ENCODE results near the gene BICD1. TPM values are rescaled to one million over a fixed set of nuclear protein-coding genes. Genes with fewer than 3 reads are reported as not detected.
"Not testable (repeated sequence)": the region's sequence is repeated elsewhere in the genome, so short reads cannot be mapped to it uniquely, and the experiment has no call there.

BICD1 gene
- total RNA-seq, 1 experiment from 2014 or later, result 9.2 TPM

DNA sequence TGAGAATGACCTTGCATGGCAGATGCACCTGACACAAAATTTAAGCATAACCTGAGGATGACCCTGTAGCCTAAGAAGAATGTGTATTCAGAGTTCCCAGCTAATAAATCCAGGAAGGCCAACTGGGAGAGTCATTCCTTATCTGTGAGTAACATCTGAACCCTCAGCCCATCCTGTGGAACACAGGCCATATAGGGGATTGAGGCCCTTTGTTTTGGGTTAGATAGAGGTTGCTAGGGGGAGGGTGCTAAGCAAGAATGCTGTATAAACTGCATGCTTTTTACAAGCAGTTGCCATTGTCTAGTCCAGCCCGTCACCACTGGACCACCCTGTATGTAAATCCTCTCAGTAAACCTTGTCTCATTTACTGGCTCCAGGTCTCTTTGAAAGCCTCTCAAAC, 77.0 kb downstream of the BICD1 start:
- Histone ChIP-seq H2AFZ (ENCODE audit: low read length) (no peak overlapping the region), H3K9me3 (ENCODE audit: low read length) (no peaks in the 10 kb centered on the region), H3K9me2 (replicated peaks; ENCODE audit: low read length) (no peaks in the 10 kb centered on the region), H3K27ac (ENCODE audit: low read length) (0 out of 2 replicates have a peak overlapping the region, but pooled peaks have one; percentile 34), H3K36me3 (ENCODE audit: low read depth, low read length) (no peaks in the 10 kb centered on the region), H3K4me2 (ENCODE audit: low read length) (no peak overlapping the region), H3F3A (ENCODE audit: low read length, unreplicated experiment) (no peaks in the 10 kb centered on the region), H3K9ac (ENCODE audit: low read length) (no peak overlapping the region), H3K79me2 (ENCODE audit: low read length) (no peaks in the 10 kb centered on the region), H4K20me1 (ENCODE audit: low read length) (no peaks in the 10 kb centered on the region), H3K4me3 (ENCODE audit: low read length) (no peak overlapping the region), H3K4me1 (ENCODE audit: insufficient read depth, low read length) (peaks cover 41% of the 10 kb centered on the region), H3K27me3 (ENCODE audit: low read length) (no peaks in the 10 kb centered on the region)
- intact Hi-C loops (cut with micrococcal nuclease), result loop anchor here (10.0 kb wide), 2 partner anchors 51 to 121 kb away; no protein-coding TSS in a partner anchor
- no peak for ATAC-seq
- POLR2A ChIA-PET (ENCODE audit: unreplicated experiment), result no interaction called here
- CTCF ChIA-PET, result no interaction called here
- TF ChIP-seq EZH2phosphoT487 (IDR thresholded peaks at IDR 0.05; ENCODE audit: borderline replicate concordance, low read length), result no peak
- TF ChIP-seq, protein P1, sequence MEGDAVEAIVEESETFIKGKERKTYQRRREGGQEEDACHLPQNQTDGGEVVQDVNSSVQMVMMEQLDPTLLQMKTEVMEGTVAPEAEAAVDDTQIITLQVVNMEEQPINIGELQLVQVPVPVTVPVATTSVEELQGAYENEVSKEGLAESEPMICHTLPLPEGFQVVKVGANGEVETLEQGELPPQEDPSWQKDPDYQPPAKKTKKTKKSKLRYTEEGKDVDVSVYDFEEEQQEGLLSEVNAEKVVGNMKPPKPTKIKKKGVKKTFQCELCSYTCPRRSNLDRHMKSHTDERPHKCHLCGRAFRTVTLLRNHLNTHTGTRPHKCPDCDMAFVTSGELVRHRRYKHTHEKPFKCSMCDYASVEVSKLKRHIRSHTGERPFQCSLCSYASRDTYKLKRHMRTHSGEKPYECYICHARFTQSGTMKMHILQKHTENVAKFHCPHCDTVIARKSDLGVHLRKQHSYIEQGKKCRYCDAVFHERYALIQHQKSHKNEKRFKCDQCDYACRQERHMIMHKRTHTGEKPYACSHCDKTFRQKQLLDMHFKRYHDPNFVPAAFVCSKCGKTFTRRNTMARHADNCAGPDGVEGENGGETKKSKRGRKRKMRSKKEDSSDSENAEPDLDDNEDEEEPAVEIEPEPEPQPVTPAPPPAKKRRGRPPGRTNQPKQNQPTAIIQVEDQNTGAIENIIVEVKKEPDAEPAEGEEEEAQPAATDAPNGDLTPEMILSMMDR (conservative IDR thresholded peaks at IDR 0.05; ENCODE audit: low read depth, low read length), result no peak
- TF ChIP-seq EZH2 (IDR thresholded peaks at IDR 0.05; ENCODE audit: low read length, unreplicated experiment), result no peak
- BruUV-seq (replicated peaks), result no TSS peak
- peak; percentile 60 for DNase-seq

DNA sequence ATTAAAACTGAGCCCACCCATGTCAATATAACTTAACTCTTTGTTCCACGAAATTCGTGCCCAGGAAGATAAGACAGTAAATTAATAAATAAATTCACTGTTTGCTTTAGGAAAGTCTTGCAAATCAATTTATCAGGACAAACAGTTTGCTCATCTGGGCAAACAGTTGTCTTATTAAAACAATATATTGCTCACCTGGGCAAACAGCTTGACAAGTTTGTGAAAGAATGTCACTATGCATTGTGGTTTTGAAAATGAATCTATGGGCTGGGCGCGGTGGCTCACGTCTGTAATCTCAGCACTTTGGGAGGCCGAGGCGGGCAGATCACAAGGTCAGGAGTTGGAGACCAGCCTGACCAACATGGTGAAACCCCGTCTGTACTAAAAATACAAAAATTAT, 80.5 kb downstream of the BICD1 start:
- peak overlapping the region; percentile 63 for H3K4me2 ChIP-seq (ENCODE audit: low read length)
- H3K9me2 ChIP-seq (replicated peaks; ENCODE audit: low read length); CTCF ChIA-PET; H3K4me3 ChIP-seq (ENCODE audit: low read length); H3K9me3 ChIP-seq (ENCODE audit: low read length); H4K20me1 ChIP-seq (ENCODE audit: low read length); H3K79me2 ChIP-seq (ENCODE audit: low read length); POLR2A ChIA-PET (ENCODE audit: unreplicated experiment); H2AFZ ChIP-seq (ENCODE audit: low read length); BruUV-seq (replicated peaks); H3K36me3 ChIP-seq (ENCODE audit: low read depth, low read length); H3K27me3 ChIP-seq (ENCODE audit: low read length); H3F3A ChIP-seq (ENCODE audit: low read length, unreplicated experiment): not testable (repeated sequence)
- ATAC-seq, result peak; percentile 88
- peak; percentile 81 for DNase-seq
- H3K27ac ChIP-seq (ENCODE audit: low read length), result peak overlapping the region; percentile 86
- intact Hi-C loops (cut with micrococcal nuclease), result loop anchor here (5.0 to 10.0 kb wide), 3 partner anchors 48 to 118 kb away; partner anchors contain the start of gene BICD1
- peaks cover 35% of the 10 kb centered on the region for H3K4me1 ChIP-seq (ENCODE audit: insufficient read depth, low read length)
- peak overlapping the region; percentile 37 for H3K9ac ChIP-seq (ENCODE audit: low read length)

DNA sequence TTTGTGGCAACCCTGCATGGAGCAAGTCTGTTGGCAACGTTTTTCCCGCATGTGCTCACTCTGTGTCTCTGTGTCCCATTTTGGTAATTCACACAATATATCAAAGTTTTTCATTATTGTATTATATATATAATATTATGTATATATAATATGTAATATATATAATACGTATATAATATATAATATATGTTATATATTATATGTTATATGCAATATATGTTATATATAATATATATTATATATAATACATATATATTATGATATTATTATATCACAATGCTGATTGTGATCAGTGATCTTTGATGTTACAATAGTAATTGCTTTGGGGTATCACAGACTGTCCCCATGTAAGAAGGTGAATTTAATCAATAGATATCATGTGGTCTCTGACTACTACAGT, 84.8 kb downstream of the BICD1 start:
- intact Hi-C loops (cut with micrococcal nuclease), result no loop called here
- Histone ChIP-seq H3K79me2 (ENCODE audit: low read length) (no peaks in the 10 kb centered on the region), H3F3A (ENCODE audit: low read length, unreplicated experiment) (no peaks in the 10 kb centered on the region), H3K4me1 (ENCODE audit: insufficient read depth, low read length) (peaks cover 11% of the 10 kb centered on the region), H2AFZ (ENCODE audit: low read length) (no peak overlapping the region), H3K9ac (ENCODE audit: low read length) (no peak overlapping the region), H3K27ac (ENCODE audit: low read length) (no peak overlapping the region), H3K9me3 (ENCODE audit: low read length) (0 out of 2 replicates have a peak, but pooled peaks cover 3% of the 10 kb centered on the region), H3K9me2 (replicated peaks; ENCODE audit: low read length) (no peaks in the 10 kb centered on the region), H3K4me2 (ENCODE audit: low read length) (no peak overlapping the region), H4K20me1 (ENCODE audit: low read length) (no peaks in the 10 kb centered on the region), H3K4me3 (ENCODE audit: low read length) (no peak overlapping the region), H3K36me3 (ENCODE audit: low read depth, low read length) (no peaks in the 10 kb centered on the region), H3K27me3 (ENCODE audit: low read length) (no peaks in the 10 kb centered on the region)
- BruUV-seq (replicated peaks), result no TSS peak
- POLR2A ChIA-PET (ENCODE audit: unreplicated experiment), result no interaction called here
- ATAC-seq (no peak), DNase-seq (no peak)
- CTCF ChIA-PET, result no interaction called here
- TF ChIP-seq EZH2phosphoT487 (IDR thresholded peaks at IDR 0.05; ENCODE audit: borderline replicate concordance, low read length) (no peak), EZH2 (IDR thresholded peaks at IDR 0.05; ENCODE audit: low read length, unreplicated experiment) (no peak)
- TF ChIP-seq, protein P1 (conservative IDR thresholded peaks at IDR 0.05; ENCODE audit: low read depth, low read length), result no peak
